GM23338 (cell line): ENCODE data around the gene BRINP2. TPM values are rescaled to one million over a fixed set of nuclear protein-coding genes. Genes with fewer than 3 reads are reported as not detected.

Experiments used
- CREB1 ChIP-seq: fragments of 250-450 bp; sonication (Bioruptor Pico); IDR thresholded peaks from 2 replicates; pipeline ENCODE4 v1.5.0; 2020; ENCODE audit warnings: low read depth, mild to moderate bottlenecking, moderate library complexity
- EZH2phosphoT487 ChIP-seq: fragments of 200-600 bp; sonication (generic); IDR thresholded peaks from one replicate; pipeline ENCODE4 v1.8.1; 2018; ENCODE audit warnings: antibody characterized with exemption; ENCODE audit not compliant: unreplicated experiment
- JUNB ChIP-seq: IDR thresholded peaks from one replicate; pipeline ENCODE4 v1.6.1; 2016; ENCODE audit warnings: antibody characterized with exemption; ENCODE audit not compliant: unreplicated experiment
- polyA plus RNA-seq: library from polyadenylated mRNA; unstranded; fragments of >200 nt; fragmentation: Nextera tagmentation; extraction: Ambion mirVana; gene quantifications from 2 replicates; pipeline ENCODE4 v1.2.1, GENCODE V29; 2016
- total RNA-seq: library from RNA; depleted of rRNA; stranded (reverse); fragments of >200 nt; shearing (Covaris generic); gene quantifications from 2 replicates; pipeline ENCODE4 v1.2.3, GENCODE V29; 2014
- TF ChIP-seq, protein P1 (sequence below): fragments of 250-450 bp; sonication (Bioruptor Pico); IDR thresholded peaks from 2 replicates; pipeline ENCODE4 v1.5.0; 2020; ENCODE audit warnings: mild to moderate bottlenecking, moderate library complexity
- TF ChIP-seq, protein P2 (sequence below), 2 experiments: fragments of 200-600 bp in 1 of 2; sonication (generic) in 1 of 2; conservative IDR thresholded peaks; 2 replicates each; pipeline versions ENCODE4 v1.5.1 to v1.6.1; 2016 to 2017; ENCODE audit warnings: antibody characterized with exemption in 2 of 2, low read depth in 2 of 2, mild to moderate bottlenecking in 2 of 2, moderate library complexity in 1 of 2
- TF ChIP-seq, protein P3 (sequence below): IDR thresholded peaks from one replicate; pipeline ENCODE4 v1.6.1; 2018; ENCODE audit warnings: antibody characterized with exemption; ENCODE audit not compliant: unreplicated experiment

The BRINP2 gene
- total and polyA plus RNA-seq, 2 experiments from 2014 or later: 0.10 to 0.52 TPM

DNA sequence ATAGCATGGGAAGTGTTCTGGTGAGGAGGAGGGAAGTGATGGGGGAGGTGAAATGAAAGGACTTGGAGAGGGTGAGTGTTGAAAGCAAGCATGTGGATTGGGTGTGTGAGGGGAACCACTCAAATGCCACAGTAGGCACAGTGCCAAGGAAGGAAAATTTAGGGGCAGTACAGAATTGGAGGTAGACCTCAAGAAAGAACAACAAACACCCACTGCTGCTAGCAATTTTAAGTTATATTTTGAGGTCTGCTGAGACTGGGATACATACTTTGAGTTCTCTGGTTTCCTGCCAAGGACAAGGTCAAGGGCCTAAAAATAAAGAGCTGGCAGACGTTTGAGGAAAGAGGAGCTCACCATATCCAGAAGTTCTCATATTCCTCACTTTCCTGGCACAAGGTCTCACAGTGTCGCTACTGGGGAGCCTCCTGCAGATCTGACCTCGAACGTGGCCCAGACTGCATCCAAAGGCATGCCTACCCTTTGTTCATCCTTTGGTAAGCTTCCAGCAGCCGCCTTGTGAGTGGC lies 104.0 kb downstream of the BRINP2 start (continued):
- TF ChIP-seq, protein P1, sequence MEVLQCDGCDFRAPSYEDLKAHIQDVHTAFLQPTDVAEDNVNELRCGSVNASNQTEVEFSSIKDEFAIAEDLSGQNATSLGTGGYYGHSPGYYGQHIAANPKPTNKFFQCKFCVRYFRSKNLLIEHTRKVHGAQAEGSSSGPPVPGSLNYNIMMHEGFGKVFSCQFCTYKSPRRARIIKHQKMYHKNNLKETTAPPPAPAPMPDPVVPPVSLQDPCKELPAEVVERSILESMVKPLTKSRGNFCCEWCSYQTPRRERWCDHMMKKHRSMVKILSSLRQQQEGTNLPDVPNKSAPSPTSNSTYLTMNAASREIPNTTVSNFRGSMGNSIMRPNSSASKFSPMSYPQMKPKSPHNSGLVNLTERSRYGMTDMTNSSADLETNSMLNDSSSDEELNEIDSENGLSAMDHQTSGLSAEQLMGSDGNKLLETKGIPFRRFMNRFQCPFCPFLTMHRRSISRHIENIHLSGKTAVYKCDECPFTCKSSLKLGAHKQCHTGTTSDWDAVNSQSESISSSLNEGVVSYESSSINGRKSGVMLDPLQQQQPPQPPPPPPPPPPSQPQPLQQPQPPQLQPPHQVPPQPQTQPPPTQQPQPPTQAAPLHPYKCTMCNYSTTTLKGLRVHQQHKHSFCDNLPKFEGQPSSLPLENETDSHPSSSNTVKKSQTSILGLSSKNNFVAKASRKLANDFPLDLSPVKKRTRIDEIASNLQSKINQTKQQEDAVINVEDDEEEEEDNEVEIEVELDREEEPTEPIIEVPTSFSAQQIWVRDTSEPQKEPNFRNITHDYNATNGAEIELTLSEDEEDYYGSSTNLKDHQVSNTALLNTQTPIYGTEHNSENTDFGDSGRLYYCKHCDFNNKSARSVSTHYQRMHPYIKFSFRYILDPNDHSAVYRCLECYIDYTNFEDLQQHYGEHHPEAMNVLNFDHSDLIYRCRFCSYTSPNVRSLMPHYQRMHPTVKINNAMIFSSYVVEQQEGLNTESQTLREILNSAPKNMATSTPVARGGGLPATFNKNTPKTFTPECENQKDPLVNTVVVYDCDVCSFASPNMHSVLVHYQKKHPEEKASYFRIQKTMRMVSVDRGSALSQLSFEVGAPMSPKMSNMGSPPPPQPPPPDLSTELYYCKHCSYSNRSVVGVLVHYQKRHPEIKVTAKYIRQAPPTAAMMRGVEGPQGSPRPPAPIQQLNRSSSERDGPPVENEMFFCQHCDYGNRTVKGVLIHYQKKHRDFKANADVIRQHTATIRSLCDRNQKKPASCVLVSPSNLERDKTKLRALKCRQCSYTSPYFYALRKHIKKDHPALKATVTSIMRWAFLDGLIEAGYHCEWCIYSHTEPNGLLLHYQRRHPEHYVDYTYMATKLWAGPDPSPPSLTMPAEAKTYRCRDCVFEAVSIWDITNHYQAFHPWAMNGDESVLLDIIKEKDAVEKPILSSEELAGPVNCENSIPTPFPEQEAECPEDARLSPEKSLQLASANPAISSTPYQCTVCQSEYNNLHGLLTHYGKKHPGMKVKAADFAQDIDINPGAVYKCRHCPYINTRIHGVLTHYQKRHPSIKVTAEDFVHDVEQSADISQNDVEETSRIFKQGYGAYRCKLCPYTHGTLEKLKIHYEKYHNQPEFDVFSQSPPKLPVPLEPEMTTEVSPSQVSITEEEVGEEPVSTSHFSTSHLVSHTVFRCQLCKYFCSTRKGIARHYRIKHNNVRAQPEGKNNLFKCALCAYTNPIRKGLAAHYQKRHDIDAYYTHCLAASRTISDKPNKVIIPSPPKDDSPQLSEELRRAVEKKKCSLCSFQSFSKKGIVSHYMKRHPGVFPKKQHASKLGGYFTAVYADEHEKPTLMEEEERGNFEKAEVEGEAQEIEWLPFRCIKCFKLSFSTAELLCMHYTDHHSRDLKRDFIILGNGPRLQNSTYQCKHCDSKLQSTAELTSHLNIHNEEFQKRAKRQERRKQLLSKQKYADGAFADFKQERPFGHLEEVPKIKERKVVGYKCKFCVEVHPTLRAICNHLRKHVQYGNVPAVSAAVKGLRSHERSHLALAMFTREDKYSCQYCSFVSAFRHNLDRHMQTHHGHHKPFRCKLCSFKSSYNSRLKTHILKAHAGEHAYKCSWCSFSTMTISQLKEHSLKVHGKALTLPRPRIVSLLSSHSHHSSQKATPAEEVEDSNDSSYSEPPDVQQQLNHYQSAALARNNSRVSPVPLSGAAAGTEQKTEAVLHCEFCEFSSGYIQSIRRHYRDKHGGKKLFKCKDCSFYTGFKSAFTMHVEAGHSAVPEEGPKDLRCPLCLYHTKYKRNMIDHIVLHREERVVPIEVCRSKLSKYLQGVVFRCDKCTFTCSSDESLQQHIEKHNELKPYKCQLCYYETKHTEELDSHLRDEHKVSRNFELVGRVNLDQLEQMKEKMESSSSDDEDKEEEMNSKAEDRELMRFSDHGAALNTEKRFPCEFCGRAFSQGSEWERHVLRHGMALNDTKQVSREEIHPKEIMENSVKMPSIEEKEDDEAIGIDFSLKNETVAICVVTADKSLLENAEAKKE (CRISPR knock-in tag): no peak
- TF ChIP-seq, protein P2, sequence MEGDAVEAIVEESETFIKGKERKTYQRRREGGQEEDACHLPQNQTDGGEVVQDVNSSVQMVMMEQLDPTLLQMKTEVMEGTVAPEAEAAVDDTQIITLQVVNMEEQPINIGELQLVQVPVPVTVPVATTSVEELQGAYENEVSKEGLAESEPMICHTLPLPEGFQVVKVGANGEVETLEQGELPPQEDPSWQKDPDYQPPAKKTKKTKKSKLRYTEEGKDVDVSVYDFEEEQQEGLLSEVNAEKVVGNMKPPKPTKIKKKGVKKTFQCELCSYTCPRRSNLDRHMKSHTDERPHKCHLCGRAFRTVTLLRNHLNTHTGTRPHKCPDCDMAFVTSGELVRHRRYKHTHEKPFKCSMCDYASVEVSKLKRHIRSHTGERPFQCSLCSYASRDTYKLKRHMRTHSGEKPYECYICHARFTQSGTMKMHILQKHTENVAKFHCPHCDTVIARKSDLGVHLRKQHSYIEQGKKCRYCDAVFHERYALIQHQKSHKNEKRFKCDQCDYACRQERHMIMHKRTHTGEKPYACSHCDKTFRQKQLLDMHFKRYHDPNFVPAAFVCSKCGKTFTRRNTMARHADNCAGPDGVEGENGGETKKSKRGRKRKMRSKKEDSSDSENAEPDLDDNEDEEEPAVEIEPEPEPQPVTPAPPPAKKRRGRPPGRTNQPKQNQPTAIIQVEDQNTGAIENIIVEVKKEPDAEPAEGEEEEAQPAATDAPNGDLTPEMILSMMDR (conservative IDR thresholded peaks at IDR 0.05; ENCODE audit: low read depth in 2 of 2): no peak
- TF ChIP-seq, protein P3, sequence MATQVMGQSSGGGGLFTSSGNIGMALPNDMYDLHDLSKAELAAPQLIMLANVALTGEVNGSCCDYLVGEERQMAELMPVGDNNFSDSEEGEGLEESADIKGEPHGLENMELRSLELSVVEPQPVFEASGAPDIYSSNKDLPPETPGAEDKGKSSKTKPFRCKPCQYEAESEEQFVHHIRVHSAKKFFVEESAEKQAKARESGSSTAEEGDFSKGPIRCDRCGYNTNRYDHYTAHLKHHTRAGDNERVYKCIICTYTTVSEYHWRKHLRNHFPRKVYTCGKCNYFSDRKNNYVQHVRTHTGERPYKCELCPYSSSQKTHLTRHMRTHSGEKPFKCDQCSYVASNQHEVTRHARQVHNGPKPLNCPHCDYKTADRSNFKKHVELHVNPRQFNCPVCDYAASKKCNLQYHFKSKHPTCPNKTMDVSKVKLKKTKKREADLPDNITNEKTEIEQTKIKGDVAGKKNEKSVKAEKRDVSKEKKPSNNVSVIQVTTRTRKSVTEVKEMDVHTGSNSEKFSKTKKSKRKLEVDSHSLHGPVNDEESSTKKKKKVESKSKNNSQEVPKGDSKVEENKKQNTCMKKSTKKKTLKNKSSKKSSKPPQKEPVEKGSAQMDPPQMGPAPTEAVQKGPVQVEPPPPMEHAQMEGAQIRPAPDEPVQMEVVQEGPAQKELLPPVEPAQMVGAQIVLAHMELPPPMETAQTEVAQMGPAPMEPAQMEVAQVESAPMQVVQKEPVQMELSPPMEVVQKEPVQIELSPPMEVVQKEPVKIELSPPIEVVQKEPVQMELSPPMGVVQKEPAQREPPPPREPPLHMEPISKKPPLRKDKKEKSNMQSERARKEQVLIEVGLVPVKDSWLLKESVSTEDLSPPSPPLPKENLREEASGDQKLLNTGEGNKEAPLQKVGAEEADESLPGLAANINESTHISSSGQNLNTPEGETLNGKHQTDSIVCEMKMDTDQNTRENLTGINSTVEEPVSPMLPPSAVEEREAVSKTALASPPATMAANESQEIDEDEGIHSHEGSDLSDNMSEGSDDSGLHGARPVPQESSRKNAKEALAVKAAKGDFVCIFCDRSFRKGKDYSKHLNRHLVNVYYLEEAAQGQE: no peak
- TF ChIP-seq JUNB (no peak), EZH2phosphoT487 (no peak), CREB1 (no peak)
